Panc1 (cell line): ENCODE data around the gene ANAPC16.
A peak's percentile ranks its signal among the peaks of the same experiment; 100 is the strongest.

Source experiments
- POLR2AphosphoS5 ChIP-seq: IDR thresholded peaks from 2 replicates; pipeline ENCODE4 v1.6.1; 2012; ENCODE audit warnings: mild to moderate bottlenecking, low read depth, low read length, moderate library complexity
- SIN3A ChIP-seq: IDR thresholded peaks from 2 replicates; pipeline ENCODE4 v1.6.1; 2012; ENCODE audit warnings: low read depth, mild to moderate bottlenecking, low read length, moderate library complexity, borderline replicate concordance; ENCODE audit not compliant: insufficient read depth

- TF ChIP-seq SIN3A, result no peak
- TF ChIP-seq POLR2AphosphoS5, result peak; percentile 54; the same call in 1 of the 2 replicates
Observed at GRCh38 chr10:72277996-72278667, 62.3 kb downstream of the ANAPC16 start.
